IMR-90 (cell line): ENCODE results near the gene ASIC2. TPM values are rescaled to one million over a fixed set of nuclear protein-coding genes. Genes with fewer than 3 reads are reported as not detected.

ENCODE experiments used
- ATAC-seq: fragments of 200-7000 bp; cut with Tn5 transposase; 2 replicates; pipeline ENCODE4 v1.9.1; 2020; ENCODE audit warnings: low read depth, mild to moderate bottlenecking, moderate library complexity
- BruUV-seq: library from RNA; stranded (reverse); fragments of 400-500 nt; replicated peaks from 2 replicates; lab custom pipeline; 2021; lab: Mats Ljungman, UMichigan
- CTCF ChIA-PET: fragments of 300-600 bp; formaldehyde crosslinking; extraction: SDS; loops from one replicate; lab custom pipeline; 2021; ENCODE audit warnings: antibody characterized with exemption; lab: Yijun Ruan, JAX
- POLR2A ChIA-PET: fragments of 300-600 bp; sonication (Branson Sonifier 250); formaldehyde crosslinking; loops from one replicate; lab custom pipeline; 2022; ENCODE audit warnings: antibody characterized with exemption; ENCODE audit not compliant: unreplicated experiment; lab: Charles Lee
- DNase-seq: peaks from one replicate; pipeline ENCODE4 v3.0.0; 2013
- H2AFZ ChIP-seq: replicated peaks from 2 replicates; pipeline ENCODE3; 2013; ENCODE audit warnings: low read length, mild to moderate bottlenecking; ENCODE audit not compliant: poor library complexity
- H2AK5ac ChIP-seq: 2 replicates; pipeline ENCODE4 v1.6.1; 2013; ENCODE audit warnings: low read depth, low read length, inconsistent platforms
- H2AK9ac ChIP-seq: replicated peaks from 2 replicates; pipeline ENCODE3; 2013; ENCODE audit warnings: mild to moderate bottlenecking, low read depth, low read length, moderate library complexity; ENCODE audit not compliant: poor library complexity
- H2BK120ac ChIP-seq: 2 replicates; pipeline ENCODE4 v1.6.1; 2013; ENCODE audit warnings: low read depth, low read length, inconsistent platforms
- H2BK15ac ChIP-seq: 3 replicates; pipeline ENCODE4 v1.6.1; 2013; ENCODE audit warnings: low read depth, low read length, inconsistent platforms
- H2BK20ac ChIP-seq: 2 replicates; pipeline ENCODE4 v1.6.1; 2013; ENCODE audit warnings: low read depth, mild to moderate bottlenecking, inconsistent platforms, low read length, moderate library complexity
- H2BK5ac ChIP-seq: 2 replicates; pipeline ENCODE4 v1.6.1; 2013; ENCODE audit warnings: mild to moderate bottlenecking, low read depth, low read length, inconsistent platforms; ENCODE audit not compliant: poor library complexity, severe bottlenecking
- H3K14ac ChIP-seq: replicated peaks from 2 replicates; pipeline ENCODE4 v1.6.1; 2013; ENCODE audit warnings: low read depth, low read length, inconsistent platforms
- H3K18ac ChIP-seq: 2 replicates; pipeline ENCODE4 v1.6.1; 2013; ENCODE audit warnings: low read depth, low read length, control low read depth
- H3K23ac ChIP-seq: 2 replicates; pipeline ENCODE4 v1.6.1; 2013; ENCODE audit warnings: low read depth, low read length, inconsistent platforms
- H3K27ac ChIP-seq: 2 replicates; pipeline ENCODE4 v1.5.1; 2013; ENCODE audit warnings: mild to moderate bottlenecking, control low read depth, low read length; ENCODE audit not compliant: insufficient read depth
- H3K27me3 ChIP-seq: 2 replicates; pipeline ENCODE4 v1.6.1; 2013; ENCODE audit warnings: low read length; ENCODE audit not compliant: control insufficient read depth, insufficient read depth
- H3K36me3 ChIP-seq: 2 replicates; pipeline ENCODE4 v1.6.1; 2013; ENCODE audit warnings: low read length, mixed read lengths; ENCODE audit not compliant: control insufficient read depth, insufficient read depth
- H3K4ac ChIP-seq: 2 replicates; pipeline ENCODE4 v1.6.1; 2013; ENCODE audit warnings: low read depth, low read length, inconsistent platforms
- H3K4me1 ChIP-seq: 2 replicates; pipeline ENCODE4 v1.6.1; 2013; ENCODE audit warnings: low read length, mixed read lengths; ENCODE audit not compliant: control insufficient read depth, insufficient read depth
- H3K4me2 ChIP-seq: 2 replicates; pipeline ENCODE4 v1.6.1; 2013; ENCODE audit warnings: low read depth, mild to moderate bottlenecking, control low read depth, low read length, moderate library complexity
- H3K4me3 ChIP-seq: 2 replicates; pipeline ENCODE4 v1.5.1; 2013; ENCODE audit warnings: low read depth, mild to moderate bottlenecking, control low read depth, low read length, moderate library complexity; ENCODE audit not compliant: insufficient read depth
- H3K56ac ChIP-seq: 2 replicates; pipeline ENCODE4 v1.6.1; 2013; ENCODE audit warnings: low read length, inconsistent platforms; ENCODE audit not compliant: insufficient read depth; ENCODE audit errors: extremely low read depth
- H3K79me1 ChIP-seq, 2 experiments: 2 replicates each; pipeline ENCODE4 v1.6.1; 2013; ENCODE audit warnings: low read length in 2 of 2, inconsistent platforms in 1 of 2, low read depth in 1 of 2
- H3K9ac ChIP-seq: 2 replicates; pipeline ENCODE4 v1.6.1; 2013; ENCODE audit warnings: low read depth, low read length, control low read depth
- H3K9me1 ChIP-seq: 2 replicates; pipeline ENCODE4 v1.6.1; 2013; ENCODE audit warnings: low read length, inconsistent platforms; ENCODE audit not compliant: insufficient read depth
- H3K9me3 ChIP-seq: 2 replicates; pipeline ENCODE4 v1.6.1; 2013; ENCODE audit warnings: low read length; ENCODE audit not compliant: control insufficient read depth, insufficient read depth
- H4K20me1 ChIP-seq: 2 replicates; pipeline ENCODE4 v1.6.1; 2013; ENCODE audit warnings: low read length, inconsistent platforms; ENCODE audit not compliant: insufficient read depth
- H4K5ac ChIP-seq: 2 replicates; pipeline ENCODE4 v1.6.1; 2013; ENCODE audit warnings: mild to moderate bottlenecking, low read depth, low read length, control low read depth
- H4K8ac ChIP-seq, 2 experiments: 2 replicates each; pipeline ENCODE4 v1.6.1; 2013; ENCODE audit warnings: low read depth in 2 of 2, low read length in 2 of 2, control low read depth in 1 of 2, inconsistent platforms in 1 of 2
- H4K91ac ChIP-seq: 2 replicates; pipeline ENCODE4 v1.6.1; 2013; ENCODE audit warnings: low read depth, low read length, inconsistent platforms; ENCODE audit not compliant: insufficient read depth
- CEBPB ChIP-seq: IDR thresholded peaks from 2 replicates; pipeline ENCODE4 v1.6.1; 2012; ENCODE audit warnings: low read depth, low read length, improper control_type of control experiment
- MAZ ChIP-seq: IDR thresholded peaks from 2 replicates; pipeline ENCODE4 v1.6.1; 2012; ENCODE audit warnings: low read depth, mild to moderate bottlenecking, low read length, improper control_type of control experiment, moderate library complexity, borderline replicate concordance
- RAD21 ChIP-seq: IDR thresholded peaks from 2 replicates; pipeline ENCODE4 v1.6.1; 2012; ENCODE audit warnings: low read length, improper control_type of control experiment
- RCOR1 ChIP-seq: IDR thresholded peaks from 2 replicates; pipeline ENCODE4 v1.6.1; 2012; ENCODE audit warnings: mild to moderate bottlenecking, low read length, improper control_type of control experiment; ENCODE audit not compliant: insufficient replicate concordance
- RFX5 ChIP-seq: IDR thresholded peaks from 2 replicates; pipeline ENCODE4 v1.8.0; 2012; ENCODE audit warnings: low read depth, mild to moderate bottlenecking, low read length, moderate library complexity
- USF2 ChIP-seq: fragments of 150-350 bp; IDR thresholded peaks from 2 replicates; pipeline ENCODE4 v1.6.1; 2017; ENCODE audit warnings: mild to moderate bottlenecking, antibody characterized with exemption, low read length, low read depth
- WGBS, 2 experiments: methylation state at CpG; one replicate each; pipeline versions ENCODE4 v1.1.5 to v1.1.7; 2013; ENCODE audit warnings: missing lambda C conversion rate in 2 of 2; ENCODE audit not compliant: insufficient read length in 1 of 2; ENCODE audit errors: extremely low coverage in 2 of 2; 5-methylcytosine and 5-hydroxymethylcytosine counted together
- dilution Hi-C: fragments of 300-500 bp; cut with HindIII; formaldehyde crosslinking; loops from one replicate; pipeline ENCODE4 v1.14.3; 2018; ENCODE audit warnings: low sequenced_read_pairs; ENCODE audit not compliant: unreplicated experiment
- in situ Hi-C: fragments of 300-500 bp; cut with MboI; formaldehyde crosslinking; loops from 3 replicates; pipeline ENCODE4 v1.14.3; 2019; ENCODE audit warnings: low sequenced_read_pairs, inconsistent platforms, mixed read lengths
- intact Hi-C: fragments of 100-400 bp; cut with micrococcal nuclease; formaldehyde crosslinking; loops from 2 replicates; pipeline ENCODE4 v1.10.0; 2022
- polyA plus RNA-seq, 3 experiments: library from polyadenylated mRNA; depleted of rRNA; stranded (reverse); fragments of >200 nt; gene quantifications; 2 replicates each; pipeline ENCODE4 v1.2.3, GENCODE V29; 2012; ENCODE audit warnings: low replicate concordance in 1 of 3
- total RNA-seq: library from RNA; depleted of rRNA; stranded (reverse); fragments of >200 nt; gene quantifications from 2 replicates; pipeline ENCODE4 v1.2.3, GENCODE V29; 2012

The ASIC2 gene
- total and polyA plus RNA-seq, 2 of the 4 experiments (the other 2 are of a cell fraction) = under 0.01 to 0.15 TPM

GRCh38 chr17:33046361-33047255 lies 246.5 kb downstream of the ASIC2 start:
- Histone ChIP-seq H3K4me2 (no peak overlapping the region), H2AK9ac (no peak overlapping the region), H3K27me3 (peaks cover 6% of the 10 kb centered on the region), H3K9me1 (no peaks in the 10 kb centered on the region), H2AFZ (no peak overlapping the region), H3K14ac (no peak overlapping the region), H2AK5ac (no peak overlapping the region), H3K4me3 (no peak overlapping the region), H3K18ac (no peak overlapping the region), H3K27ac (no peak overlapping the region), H4K8ac (no peak overlapping the region), H4K91ac (no peak overlapping the region), H3K79me1 (no peaks in the 10 kb centered on the region), H2BK20ac (no peak overlapping the region), H3K56ac (no peak overlapping the region), H3K9me3 (no peaks in the 10 kb centered on the region), H2BK15ac (no peak overlapping the region), H4K5ac (no peak overlapping the region), H2BK5ac (no peak overlapping the region), H3K4ac (no peak overlapping the region), H3K36me3 (no peaks in the 10 kb centered on the region), H3K23ac (no peak overlapping the region), H4K20me1 (no peaks in the 10 kb centered on the region), H2BK120ac (no peak overlapping the region), H3K9ac (no peak overlapping the region), H3K4me1 (no peaks in the 10 kb centered on the region)
- no peak for TF ChIP-seq RAD21
- TF ChIP-seq CEBPB = no peak
- no peak for TF ChIP-seq RFX5
- TF ChIP-seq RCOR1 = no peak
- TF ChIP-seq USF2 = no peak
- TF ChIP-seq MAZ = no peak
- DNase-seq (no peak), ATAC-seq (no peak)
- BruUV-seq = no TSS peak
- intact Hi-C loops = no loop called here
- ChIA-PET CTCF (no interaction called here), POLR2A (no interaction called here)
- 30% methylated on average over 4 of the region's 10 CpGs; no CpG with 5 or more reads in 1 of the 2 experiments for WGBS, 2 experiments
- in situ Hi-C loops = no loop called here
- dilution Hi-C loops = no loop called here
